C4-2B (cell line): Measurements from ENCODE around the gene ADH7.

ENCODE experiments used
- ZFX ChIP-seq: fragments of 450-650 bp; IDR thresholded peaks from 2 replicates; pipeline ENCODE4 v1.6.1; 2017
- TF ChIP-seq, protein P1 (sequence below): fragments of 450-650 bp; conservative IDR thresholded peaks from 2 replicates; pipeline ENCODE4 v1.5.1; 2017; ENCODE audit warnings: mild to moderate bottlenecking

DNA sequence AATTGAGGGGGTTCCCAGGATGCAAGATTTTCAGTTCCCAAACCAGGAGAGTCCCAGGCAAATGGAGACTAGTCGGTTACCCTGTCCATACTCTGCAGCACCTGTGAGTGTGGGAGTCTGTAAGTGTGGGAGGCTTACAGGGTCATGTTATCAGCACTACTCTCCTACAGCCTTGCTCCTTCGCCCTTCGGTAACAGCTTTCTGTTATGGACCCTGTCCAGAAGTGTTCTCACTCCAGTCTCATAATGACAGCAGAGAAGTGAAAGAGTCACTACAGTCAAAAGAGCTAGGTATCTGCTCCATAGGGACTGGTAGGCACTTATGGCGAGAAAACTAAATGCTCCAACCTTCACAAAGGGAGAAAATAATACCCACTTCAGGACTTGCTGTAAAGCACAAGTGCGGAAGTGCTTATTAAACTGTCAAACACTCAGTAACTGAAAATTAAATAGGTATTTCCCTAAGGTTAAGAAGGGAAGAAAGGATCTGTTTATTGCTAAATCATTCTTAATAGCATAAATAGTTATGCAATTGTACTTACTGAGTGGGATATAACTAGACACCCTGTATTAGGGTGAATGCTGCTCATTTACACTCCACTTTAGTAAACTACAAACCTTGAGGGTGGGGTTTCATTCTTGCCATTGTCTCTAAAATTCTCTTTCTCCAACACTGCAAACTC lies 2.7 kb upstream of the ADH7 start:
- TF ChIP-seq, protein P1, sequence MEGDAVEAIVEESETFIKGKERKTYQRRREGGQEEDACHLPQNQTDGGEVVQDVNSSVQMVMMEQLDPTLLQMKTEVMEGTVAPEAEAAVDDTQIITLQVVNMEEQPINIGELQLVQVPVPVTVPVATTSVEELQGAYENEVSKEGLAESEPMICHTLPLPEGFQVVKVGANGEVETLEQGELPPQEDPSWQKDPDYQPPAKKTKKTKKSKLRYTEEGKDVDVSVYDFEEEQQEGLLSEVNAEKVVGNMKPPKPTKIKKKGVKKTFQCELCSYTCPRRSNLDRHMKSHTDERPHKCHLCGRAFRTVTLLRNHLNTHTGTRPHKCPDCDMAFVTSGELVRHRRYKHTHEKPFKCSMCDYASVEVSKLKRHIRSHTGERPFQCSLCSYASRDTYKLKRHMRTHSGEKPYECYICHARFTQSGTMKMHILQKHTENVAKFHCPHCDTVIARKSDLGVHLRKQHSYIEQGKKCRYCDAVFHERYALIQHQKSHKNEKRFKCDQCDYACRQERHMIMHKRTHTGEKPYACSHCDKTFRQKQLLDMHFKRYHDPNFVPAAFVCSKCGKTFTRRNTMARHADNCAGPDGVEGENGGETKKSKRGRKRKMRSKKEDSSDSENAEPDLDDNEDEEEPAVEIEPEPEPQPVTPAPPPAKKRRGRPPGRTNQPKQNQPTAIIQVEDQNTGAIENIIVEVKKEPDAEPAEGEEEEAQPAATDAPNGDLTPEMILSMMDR, result no peak
- TF ChIP-seq ZFX, result no peak
